HG03442 (cell line): Measurements from ENCODE around the gene ZFR.
A peak's percentile ranks its signal among the peaks of the same experiment; 100 is the strongest.
"Not testable (repeated sequence)": the region's sequence is repeated elsewhere in the genome, so short reads cannot be mapped to it uniquely, and the experiment has no call there.

Source experiments
- ATAC-seq: cut with Tn5 transposase; IDR thresholded peaks from one replicate; pipeline ENCODE4 v1.9.1; 2021; ENCODE audit warnings: mild to moderate bottlenecking, moderate library complexity; ENCODE audit not compliant: unreplicated experiment

ZFR gene

GRCh38 chr5:32452316-32452715 lies 7.8 kb upstream of the ZFR start:
- not testable (repeated sequence) for ATAC-seq

- no peak for ATAC-seq
Observed at GRCh38 chr5:32450952-32451351, 6.4 kb upstream of the ZFR start.

GRCh38 chr5:32449262-32449661 lies 4.7 kb upstream of the ZFR start:
- no peak for ATAC-seq

- ATAC-seq: peak; percentile 16
Observed at GRCh38 chr5:32446630-32447029, 2.1 kb upstream of the ZFR start.

DNA sequence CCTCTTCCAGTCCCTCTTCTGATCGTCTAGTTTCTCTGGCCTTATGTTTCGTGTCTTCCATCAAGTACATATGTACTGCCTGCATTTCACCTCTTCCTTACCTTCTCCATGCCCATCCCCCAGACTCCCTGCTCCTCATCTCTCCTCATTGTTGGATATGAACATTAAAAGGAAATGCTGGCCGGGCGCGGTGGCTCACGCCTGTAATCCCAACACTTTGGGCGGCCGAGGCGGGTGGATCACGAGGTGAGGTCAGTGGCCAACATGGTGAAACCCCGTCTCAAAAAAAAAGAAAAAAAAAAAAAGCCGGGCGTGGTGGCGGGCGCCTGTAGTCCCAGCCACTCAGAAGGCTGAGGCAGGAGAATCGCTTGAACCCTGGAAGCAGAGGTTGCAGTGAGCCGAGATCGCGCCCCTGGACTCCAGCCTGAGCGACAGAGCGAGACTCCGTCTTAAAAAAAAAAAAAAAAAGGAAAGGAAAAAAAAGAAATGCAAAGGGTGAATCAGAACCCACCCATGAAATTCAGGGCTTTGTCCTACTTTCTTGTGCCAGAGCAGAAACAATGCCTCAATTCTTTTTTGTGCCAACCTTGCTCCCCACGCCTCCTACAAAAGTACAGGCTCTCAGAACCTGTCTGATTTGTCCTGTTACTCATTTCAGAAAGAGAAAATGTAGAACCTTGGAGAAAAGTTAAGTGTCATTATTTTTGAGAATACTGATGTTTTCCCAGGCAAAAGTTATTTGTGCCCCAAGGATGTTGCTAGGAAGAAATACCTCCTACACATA lies 1.5 kb upstream of the ZFR start:
- no peak for ATAC-seq

- no peak for ATAC-seq
Observed at GRCh38 chr5:32445287-32445758, 783 bp upstream of the ZFR start.

- peak; percentile 37 for ATAC-seq
Observed at GRCh38 chr5:32443541-32444430, 754 bp downstream of the ZFR start.

GRCh38 chr5:32443145-32443540 lies 1.4 kb downstream of the ZFR start:
- ATAC-seq: peak; percentile 25

- no peak for ATAC-seq
Observed at GRCh38 chr5:32439086-32439642, 5.4 kb downstream of the ZFR start.

DNA sequence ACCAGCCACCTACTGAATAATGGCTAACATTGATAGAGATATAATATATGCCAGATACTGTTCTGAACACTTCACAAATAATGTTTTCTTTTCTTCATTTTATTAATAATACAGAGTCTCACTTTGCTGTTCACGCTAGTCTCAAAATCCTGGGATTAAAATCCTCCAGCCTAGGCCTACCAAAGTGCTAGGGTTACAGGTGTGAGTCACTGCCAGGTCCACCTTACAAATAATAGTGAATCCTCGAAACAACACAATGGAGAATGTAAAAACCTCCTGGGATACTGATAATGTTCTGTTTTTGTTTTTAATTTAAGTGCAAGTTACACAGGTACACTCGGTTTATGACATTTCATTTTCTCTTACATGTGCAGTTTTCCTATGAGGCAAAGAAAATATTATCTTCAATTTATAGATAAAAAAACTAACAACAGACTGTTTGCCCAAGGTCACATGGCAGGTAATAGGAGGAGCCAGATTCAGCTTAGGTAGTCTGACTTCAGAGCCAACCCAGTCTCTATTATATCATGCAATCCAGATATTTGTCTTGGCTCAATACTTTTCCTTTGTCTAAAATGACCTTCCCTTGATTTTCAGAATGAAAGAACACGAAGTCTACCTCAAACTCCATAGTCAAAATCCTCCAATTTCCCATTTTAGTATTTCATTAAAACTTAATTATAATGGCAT lies 7.8 kb downstream of the ZFR start:
- no peak for ATAC-seq

DNA sequence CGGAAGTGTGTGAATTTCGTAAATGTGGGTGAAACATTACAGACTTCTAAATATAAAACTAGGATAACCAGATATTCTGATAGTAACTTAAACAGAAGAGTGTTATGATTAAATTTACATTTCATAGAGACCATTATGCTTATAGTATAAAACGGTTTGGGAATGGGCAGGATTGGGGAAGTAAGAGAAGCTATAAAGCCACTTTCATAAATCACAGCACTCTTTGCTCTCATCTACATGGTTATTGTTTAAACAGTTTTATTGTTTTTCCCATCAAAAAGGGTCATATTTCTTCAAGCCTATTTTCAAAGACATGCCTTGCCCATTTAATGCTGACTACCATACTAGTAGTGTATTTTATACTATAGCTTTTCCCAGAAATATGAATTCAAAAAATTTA lies 9.2 kb downstream of the ZFR start:
- no peak for ATAC-seq

DNA sequence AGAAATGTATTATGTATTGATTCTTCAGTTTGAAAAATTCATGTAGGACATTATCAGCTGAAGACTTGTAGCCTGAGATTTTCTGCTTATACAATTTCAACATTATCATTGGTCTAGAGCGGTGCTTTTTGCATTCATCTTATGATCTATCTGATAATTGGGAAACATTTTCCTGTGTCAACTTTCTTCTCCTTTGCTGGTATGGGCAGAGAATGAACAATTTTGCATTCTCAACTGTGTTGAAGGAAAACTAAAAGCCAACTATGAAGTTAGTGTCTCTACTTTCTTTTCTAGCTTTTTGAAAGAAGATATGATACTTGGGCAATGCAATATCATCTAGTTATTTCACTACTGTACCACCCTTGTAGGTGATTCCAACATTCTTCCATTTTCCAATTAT lies 10.3 kb downstream of the ZFR start:
- ATAC-seq: no peak

DNA sequence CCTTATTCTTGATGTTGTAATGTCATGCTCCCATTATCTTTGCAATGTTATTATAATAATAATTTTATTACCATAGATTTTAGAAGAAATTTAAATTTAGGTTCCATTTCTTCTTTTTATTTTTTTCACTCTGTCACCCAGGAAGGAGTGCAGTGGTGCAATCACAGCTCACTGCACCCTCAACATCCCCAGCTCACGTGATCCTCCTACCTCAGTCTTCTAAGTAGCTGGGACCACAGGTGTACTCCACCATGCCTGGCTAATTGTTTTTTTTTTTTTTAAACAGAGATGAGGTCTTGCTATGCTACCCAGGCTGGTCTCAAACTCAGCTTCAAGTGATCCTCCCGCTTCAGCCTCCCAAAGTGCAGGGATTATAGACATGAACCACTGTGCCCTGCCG lies 11.9 kb downstream of the ZFR start:
- no peak for ATAC-seq

- not testable (repeated sequence) for ATAC-seq
Observed at GRCh38 chr5:32430825-32431224, 13.7 kb downstream of the ZFR start.

DNA sequence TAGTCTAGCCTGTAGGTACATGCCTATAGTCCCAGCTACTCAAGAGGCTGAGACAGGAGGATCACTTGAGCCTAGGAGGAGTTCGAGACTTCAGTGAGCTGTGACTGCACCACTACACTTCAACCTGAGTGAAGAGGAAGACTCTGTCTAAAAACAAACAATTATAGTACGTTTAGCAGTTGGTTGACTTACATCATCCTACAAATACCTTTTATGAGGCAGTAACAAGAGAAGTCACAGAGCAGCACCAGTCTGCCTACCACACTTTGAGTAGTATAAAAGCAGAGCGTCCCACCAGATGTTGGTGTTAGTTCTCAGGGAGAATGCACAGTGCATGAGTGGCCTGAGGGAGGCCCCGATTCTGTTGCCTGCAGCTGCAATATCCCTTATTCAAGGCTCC lies 16.1 kb downstream of the ZFR start:
- ATAC-seq: no peak

- no peak for ATAC-seq
Observed at GRCh38 chr5:32426440-32427151, 17.9 kb downstream of the ZFR start.

GRCh38 chr5:32422697-32423096 lies 21.8 kb downstream of the ZFR start:
- no peak for ATAC-seq

DNA sequence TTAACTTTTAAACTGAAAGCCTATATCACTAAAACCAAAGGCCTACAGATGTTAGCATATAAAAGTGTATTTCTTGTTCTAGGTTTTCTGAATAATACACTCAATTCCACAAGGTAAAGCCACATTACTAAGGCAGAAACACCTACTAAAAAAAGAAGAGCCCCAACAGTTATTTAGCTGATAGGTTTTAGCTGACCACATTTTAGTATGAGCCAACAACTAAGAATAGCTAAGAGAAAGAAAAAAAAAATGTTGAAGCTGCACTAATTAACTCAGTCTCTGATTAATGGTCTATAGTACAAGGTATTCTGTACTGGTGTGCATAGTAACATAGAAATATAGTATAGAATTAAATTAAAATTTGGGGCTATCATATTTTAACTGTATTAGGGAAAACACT lies 23.5 kb downstream of the ZFR start:
- ATAC-seq: no peak

GRCh38 chr5:32420506-32420905 lies 24.0 kb downstream of the ZFR start:
- no peak for ATAC-seq

DNA sequence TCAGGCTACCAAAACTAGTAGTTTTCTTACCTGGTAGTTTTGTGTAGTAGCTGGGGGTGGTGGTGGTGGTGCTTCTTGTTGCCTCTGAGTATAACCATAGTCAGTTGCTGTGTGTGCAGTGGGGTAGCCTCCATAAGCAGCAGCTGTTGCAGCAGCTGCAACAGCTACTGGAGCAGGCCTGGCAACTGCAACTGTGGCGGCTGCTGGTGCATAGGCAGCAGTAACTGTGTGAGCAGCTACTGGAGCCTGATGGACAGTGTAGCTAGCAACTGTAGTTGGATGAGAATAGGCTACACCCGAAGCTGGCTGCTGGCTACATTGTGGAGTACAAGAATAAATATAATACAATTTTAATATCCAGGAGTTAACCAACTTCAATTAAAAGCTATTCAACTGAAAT lies 24.7 kb downstream of the ZFR start:
- no peak for ATAC-seq
